ENCODE results near the gene AGA.
A peak's percentile ranks its signal among the peaks of the same experiment; 100 is the strongest.

AGA gene

GRCh38 chr4:177400030-177400429, 42.2 kb downstream of the AGA start:
- no peak for DNase-seq (ENCODE audit: low read depth)
- no peak for TF ChIP-seq CTCF (IDR thresholded peaks at IDR 0.05; ENCODE audit: insufficient read depth, low read depth, low read length, missing control alignments)
- no peak overlapping the region for H3K4me3 ChIP-seq (ENCODE audit: low read length)

GRCh38 chr4:177396352-177396751, 45.9 kb downstream of the AGA start:
- no peak for DNase-seq (ENCODE audit: low read depth)
- no peak for TF ChIP-seq CTCF (IDR thresholded peaks at IDR 0.05; ENCODE audit: insufficient read depth, low read depth, low read length, missing control alignments)
- no peak overlapping the region for H3K4me3 ChIP-seq (ENCODE audit: low read length)

- TF ChIP-seq CTCF (IDR thresholded peaks at IDR 0.05; ENCODE audit: insufficient read depth, low read depth, low read length, missing control alignments), result no peak
- H3K4me3 ChIP-seq (ENCODE audit: low read length), result no peak overlapping the region
- no peak for DNase-seq (ENCODE audit: low read depth)
These were observed 49.0 kb downstream of the AGA start for GRCh38 chr4:177393236-177393635.

- DNase-seq (ENCODE audit: low read depth), result peak; percentile 65
- no peak for TF ChIP-seq CTCF (IDR thresholded peaks at IDR 0.05; ENCODE audit: insufficient read depth, low read depth, low read length, missing control alignments)
- H3K4me3 ChIP-seq (ENCODE audit: low read length), result no peak overlapping the region
These were observed 50.3 kb downstream of the AGA start for GRCh38 chr4:177391953-177392352.

- TF ChIP-seq CTCF (IDR thresholded peaks at IDR 0.05; ENCODE audit: insufficient read depth, low read depth, low read length, missing control alignments), result no peak
- no peak overlapping the region for H3K4me3 ChIP-seq (ENCODE audit: low read length)
- no peak for DNase-seq (ENCODE audit: low read depth)
These were observed 51.0 kb downstream of the AGA start for GRCh38 chr4:177391287-177391686.

GRCh38 chr4:177386278-177386815, 55.9 kb downstream of the AGA start:
- H3K4me3 ChIP-seq (ENCODE audit: low read length), result no peak overlapping the region
- TF ChIP-seq CTCF (IDR thresholded peaks at IDR 0.05; ENCODE audit: insufficient read depth, low read depth, low read length, missing control alignments), result no peak
- no peak for DNase-seq (ENCODE audit: low read depth)

- no peak for TF ChIP-seq CTCF (IDR thresholded peaks at IDR 0.05; ENCODE audit: insufficient read depth, low read depth, low read length, missing control alignments)
- DNase-seq (ENCODE audit: low read depth), result no peak
- H3K4me3 ChIP-seq (ENCODE audit: low read length), result no peak overlapping the region
These were observed 56.5 kb downstream of the AGA start for GRCh38 chr4:177385576-177386277.

All from epithelial cell of esophagus (primary cell).